Ovary (tissue), 9 donors: ENCODE measurements around the gene GLRA2. TPM values are rescaled to one million over a fixed set of nuclear protein-coding genes. Genes with fewer than 3 reads are reported as not detected.

Experiments used
- DNase-seq, 5 donors: peaks; one replicate each; pipeline ENCODE4 v3.0.0-alpha.2; 2019 to 2020
- H3K27ac ChIP-seq, 2 donors: fragments of 200-600 bp; one replicate each; pipeline versions ENCODE4 v1.5.1 to v1.8.0; 2019 to 2022
- H3K27me3 ChIP-seq: fragments of 200-600 bp; one replicate; pipeline ENCODE4 v1.8.0; 2022
- H3K36me3 ChIP-seq: fragments of 200-600 bp; sonication (generic); one replicate; pipeline ENCODE4 v1.5.1; 2019
- H3K4me1 ChIP-seq: one replicate; pipeline ENCODE4 v1.8.1; 2013; ENCODE audit warnings: mild to moderate bottlenecking, moderate library complexity; ENCODE audit not compliant: insufficient read depth
- H3K4me3 ChIP-seq: fragments of 200-600 bp; sonication (generic); one replicate; pipeline ENCODE4 v1.5.1; 2017
- H3K9me3 ChIP-seq, 2 donors: fragments of 200-600 bp in 1 of 2; sonication (generic) in 1 of 2; one replicate each; pipeline versions ENCODE4 v1.5.1 to v1.8.1; 2013 to 2019; ENCODE audit warnings: mild to moderate bottlenecking in 1 of 2, moderate library complexity in 1 of 2
- EP300 ChIP-seq: sonication (generic); formaldehyde crosslinking; IDR thresholded peaks from one replicate; pipeline ENCODE4 v1.6.1; 2017; ENCODE audit warnings: antibody characterized with exemption
- POLR2A ChIP-seq: fragments of 450-650 bp; IDR thresholded peaks from one replicate; pipeline ENCODE4 v1.6.1; 2017; ENCODE audit warnings: antibody characterized with exemption, mild to moderate bottlenecking, moderate library complexity
- WGBS, 3 donors: extraction: QIAGEN DNeasy Blood & Tissue Kit in 1 of 3; methylation state at CpG; one replicate each; pipeline versions ENCODE4 v1.1.5 to v1.1.7; 2013 to 2017; 5-methylcytosine and 5-hydroxymethylcytosine counted together
- intact Hi-C, 4 donors: fragments of 100-400 bp; cut with DNase I; formaldehyde crosslinking; loops; one replicate each; pipeline versions ENCODE4 v1.11.0 to v1.15.1; 2022 to 2023
- polyA plus RNA-seq, 2 donors: library from polyadenylated mRNA; stranded (reverse); fragments of 200-250 nt in 1 of 2; fragments of 350-450 nt in 1 of 2; fragmentation: Illumina TruSeq in 1 of 2; extraction: RNeasy Lipid Tissue Mini Kit (QIAGEN cat#74804) in 1 of 2; gene quantifications; one replicate each; pipeline ENCODE4 v1.2.3, GENCODE V29; 2013 to 2014
- total RNA-seq, 7 donors: library from RNA; depleted of rRNA in 2 of 7; stranded (reverse); fragments of >200 nt in 2 of 7; fragmentation: NEBNext Ultra II Directional in 3 of 7; extraction: Animal tissue kit (Norgen Biotek cat#: 25700) in 3 of 7; gene quantifications; one replicate each; pipeline versions ENCODE4 v1.1.0 to v1.2.4, GENCODE V29; 2016 to 2023
- TF ChIP-seq, protein P1 (sequence below), 3 donors: fragments of 450-650 bp in 2 of 3; fragments of 200-600 bp in 1 of 3; IDR thresholded peaks; one replicate each; pipeline versions ENCODE4 v1.5.1 to v1.8.0; 2016 to 2022; ENCODE audit warnings: antibody characterized with exemption in 3 of 3, mild to moderate bottlenecking in 1 of 3
- donor health status: DM: no; HTN: no; CAD: no; lungs with moderate emphysema.
- donor health status: DM: no; HTN: no; CAD: no.
- donor health status: Bipolar disorder and iron deficiency.
- donor health status: DM: yes; HTN: yes; CAD: no.
- donor health status: DM: no; HTN: no; CAD: no.
- donor health status: DM: yes; HTN: yes; CAD: no.

GLRA2 gene
- total and polyA plus RNA-seq, 9 donors: 0.10 to 0.37 (median 0.22) TPM; not detected in 5

DNA sequence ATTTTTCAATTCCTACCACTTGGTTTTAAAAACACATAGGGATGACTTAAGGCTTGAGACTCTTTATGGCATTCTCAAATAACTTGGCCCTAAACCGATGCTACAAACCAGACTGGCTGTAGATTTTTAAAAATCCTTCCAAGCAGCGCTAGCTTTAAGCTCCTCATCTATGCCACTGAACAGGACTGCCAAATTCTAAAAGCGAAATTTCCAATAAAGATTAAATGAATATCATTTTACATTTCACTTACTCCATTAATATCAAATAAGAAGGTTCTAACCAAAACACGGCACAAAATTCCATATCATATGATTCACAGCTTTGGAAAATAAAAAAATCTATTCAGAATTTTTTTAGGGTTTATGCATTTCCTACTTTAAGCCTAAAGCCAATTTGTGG is 209.3 kb downstream of the GLRA2 start:
- no peaks in the 10 kb centered on the region for H3K4me1 ChIP-seq
- intact Hi-C loops: no loop called here
- no peaks in the 10 kb centered on the region for H3K27me3 ChIP-seq
- WGBS, 3 donors: 70 to 79% (median 75%) methylated on average over 4 of the region's 4 CpGs
- no peak overlapping the region for H3K4me3 ChIP-seq
- H3K36me3 ChIP-seq: no peaks in the 10 kb centered on the region
- TF ChIP-seq EP300 (no peak), POLR2A (no peak)
- TF ChIP-seq, protein P1, sequence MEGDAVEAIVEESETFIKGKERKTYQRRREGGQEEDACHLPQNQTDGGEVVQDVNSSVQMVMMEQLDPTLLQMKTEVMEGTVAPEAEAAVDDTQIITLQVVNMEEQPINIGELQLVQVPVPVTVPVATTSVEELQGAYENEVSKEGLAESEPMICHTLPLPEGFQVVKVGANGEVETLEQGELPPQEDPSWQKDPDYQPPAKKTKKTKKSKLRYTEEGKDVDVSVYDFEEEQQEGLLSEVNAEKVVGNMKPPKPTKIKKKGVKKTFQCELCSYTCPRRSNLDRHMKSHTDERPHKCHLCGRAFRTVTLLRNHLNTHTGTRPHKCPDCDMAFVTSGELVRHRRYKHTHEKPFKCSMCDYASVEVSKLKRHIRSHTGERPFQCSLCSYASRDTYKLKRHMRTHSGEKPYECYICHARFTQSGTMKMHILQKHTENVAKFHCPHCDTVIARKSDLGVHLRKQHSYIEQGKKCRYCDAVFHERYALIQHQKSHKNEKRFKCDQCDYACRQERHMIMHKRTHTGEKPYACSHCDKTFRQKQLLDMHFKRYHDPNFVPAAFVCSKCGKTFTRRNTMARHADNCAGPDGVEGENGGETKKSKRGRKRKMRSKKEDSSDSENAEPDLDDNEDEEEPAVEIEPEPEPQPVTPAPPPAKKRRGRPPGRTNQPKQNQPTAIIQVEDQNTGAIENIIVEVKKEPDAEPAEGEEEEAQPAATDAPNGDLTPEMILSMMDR (IDR thresholded peaks at IDR 0.05): no peak
- H3K27ac ChIP-seq: no peak overlapping the region
- no peak for DNase-seq
- H3K9me3 ChIP-seq: no peaks in the 10 kb centered on the region

DNA sequence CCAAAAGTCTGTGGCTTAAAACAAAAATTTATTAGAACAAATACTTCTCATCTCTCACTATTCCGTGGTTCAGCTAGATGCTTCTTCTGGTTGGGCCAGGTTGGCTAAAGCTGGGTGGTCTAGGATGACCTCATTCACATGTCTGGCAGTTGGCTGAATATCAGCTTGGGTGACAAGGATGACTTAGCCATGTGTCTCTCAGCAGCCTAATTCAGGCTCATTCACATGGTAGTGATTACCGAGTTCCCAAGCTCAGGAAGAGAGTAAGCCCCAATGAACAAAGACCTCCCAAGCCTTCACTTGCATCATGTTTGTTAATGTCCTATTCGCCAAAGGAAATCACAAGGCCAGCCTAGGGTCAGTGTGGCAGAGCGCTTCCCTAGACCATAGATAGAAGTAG is 224.1 kb downstream of the GLRA2 start:
- H3K9me3 ChIP-seq: no peaks in the 10 kb centered on the region
- H3K27me3 ChIP-seq: no peaks in the 10 kb centered on the region
- no peaks in the 10 kb centered on the region for H3K4me1 ChIP-seq
- TF ChIP-seq POLR2A: no peak
- TF ChIP-seq, protein P1 (IDR thresholded peaks at IDR 0.05): no peak
- TF ChIP-seq EP300: no peak
- intact Hi-C loops: no loop called here
- no peaks in the 10 kb centered on the region for H3K36me3 ChIP-seq
- WGBS, 3 donors: 65 to 77% (median 69%) methylated on average over 4 of the region's 4 CpGs
- no peak overlapping the region for H3K4me3 ChIP-seq
- DNase-seq: no peak
- no peak overlapping the region for H3K27ac ChIP-seq

DNA sequence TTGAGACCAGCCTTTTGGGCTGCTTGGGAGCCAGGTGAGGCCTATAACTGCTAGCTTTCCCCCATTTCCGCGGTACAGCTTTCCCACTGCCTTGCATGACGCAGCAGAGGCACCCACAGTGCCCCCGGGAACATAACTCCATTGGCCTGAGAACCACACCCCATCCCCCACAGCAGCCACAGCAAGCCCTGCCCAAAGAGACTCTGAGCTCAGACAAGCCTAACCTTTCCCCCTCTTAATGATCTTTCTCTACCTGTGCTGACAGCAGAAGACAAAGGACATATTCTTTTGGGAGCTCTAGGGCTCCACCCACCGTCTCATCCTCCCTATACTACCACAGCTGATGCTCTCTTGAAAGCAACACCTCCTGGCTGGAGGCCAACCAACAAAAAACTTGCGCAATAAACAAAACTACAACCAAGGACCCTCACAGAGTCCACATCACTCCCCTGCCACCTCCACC is 228.7 kb downstream of the GLRA2 start:
- intact Hi-C loops: no loop called here
- H3K9me3 ChIP-seq: no peaks in the 10 kb centered on the region
- no peak overlapping the region for H3K27ac ChIP-seq
- no peak for DNase-seq
- no peak for TF ChIP-seq EP300
- TF ChIP-seq POLR2A: no peak
- no peak overlapping the region for H3K4me3 ChIP-seq
- no peaks in the 10 kb centered on the region for H3K4me1 ChIP-seq
- no peaks in the 10 kb centered on the region for H3K36me3 ChIP-seq
- H3K27me3 ChIP-seq: no peaks in the 10 kb centered on the region
- WGBS, 3 donors: 61 to 77% (median 62%) methylated on average over 6 of the region's 6 CpGs

DNA sequence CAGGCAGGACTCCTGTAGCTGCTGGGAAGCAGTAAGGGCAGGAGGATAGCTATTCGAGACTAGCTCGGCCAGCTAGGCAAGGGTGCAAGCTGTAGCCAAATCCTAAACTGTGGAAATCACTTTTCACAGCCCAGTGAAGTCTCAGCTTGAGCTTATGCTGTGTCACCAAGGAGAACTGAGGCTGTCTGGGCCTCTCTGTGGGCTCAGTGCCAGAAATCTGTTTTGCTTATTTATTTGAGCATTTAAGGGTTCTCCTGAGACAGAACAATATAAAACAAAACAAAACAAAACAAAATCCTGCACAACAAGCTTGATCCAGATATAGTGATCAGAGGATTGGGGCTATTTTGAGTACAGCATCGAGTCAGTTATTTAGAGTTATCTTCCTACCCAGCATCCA is 246.1 kb downstream of the GLRA2 start:
- Histone ChIP-seq H3K4me1 (peaks cover 2% of the 10 kb centered on the region), H3K9me3 (no peaks in the 10 kb centered on the region), H3K27ac (no peak overlapping the region), H3K36me3 (no peaks in the 10 kb centered on the region), H3K27me3 (no peaks in the 10 kb centered on the region), H3K4me3 (no peak overlapping the region)
- intact Hi-C loops: no loop called here
- DNase-seq: no peak
- WGBS, 3 donors: 56 to 70% (median 63%) methylated on average over 3 of the region's 3 CpGs
- TF ChIP-seq, protein P1 (IDR thresholded peaks at IDR 0.05): no peak
- TF ChIP-seq POLR2A (no peak), EP300 (no peak)

DNA sequence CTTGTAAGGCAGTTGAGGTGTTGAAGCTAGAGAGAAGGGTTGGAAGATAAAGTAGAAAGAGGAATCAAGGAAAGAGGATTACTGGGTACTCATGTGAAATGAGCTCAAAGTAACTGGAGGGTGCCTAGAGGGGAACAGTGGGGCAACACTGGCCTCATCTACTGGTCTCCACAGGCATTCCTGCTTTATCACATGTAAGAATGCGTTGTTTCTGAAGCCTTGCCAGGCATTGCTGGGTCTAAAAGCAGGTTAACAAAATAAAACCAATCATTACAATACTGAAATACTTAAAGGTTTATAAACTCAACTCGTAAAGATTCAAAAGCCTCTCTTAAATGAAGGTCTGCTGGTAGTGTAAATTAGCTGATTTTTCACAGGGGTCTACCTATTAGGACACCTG is 247.6 kb downstream of the GLRA2 start:
- no peak for DNase-seq
- H3K9me3 ChIP-seq: no peaks in the 10 kb centered on the region
- no peak overlapping the region for H3K27ac ChIP-seq
- intact Hi-C loops: no loop called here
- H3K4me1 ChIP-seq: peaks cover 2% of the 10 kb centered on the region
- no peaks in the 10 kb centered on the region for H3K36me3 ChIP-seq
- TF ChIP-seq EP300 (no peak), POLR2A (no peak)
- TF ChIP-seq, protein P1 (IDR thresholded peaks at IDR 0.05): no peak
- H3K27me3 ChIP-seq: no peaks in the 10 kb centered on the region
- 26 to 33% (median 32%) methylated on average over 2 of the region's 2 CpGs for WGBS, 3 donors
- no peak overlapping the region for H3K4me3 ChIP-seq
